Colonic mucosa (tissue), 4 donors: ENCODE measurements around the gene RAPGEF4. TPM values are rescaled to one million over a fixed set of nuclear protein-coding genes. Genes with fewer than 3 reads are reported as not detected.

ENCODE experiments used
- DNase-seq: peaks from one replicate; pipeline ENCODE4 v3.0.0-alpha.2; 2020
- H3K27ac ChIP-seq: fragments of 200-600 bp; one replicate; pipeline ENCODE4 v1.8.0; 2021
- H3K27me3 ChIP-seq: fragments of 200-600 bp; one replicate; pipeline ENCODE4 v1.8.0; 2021
- H3K36me3 ChIP-seq: fragments of 200-600 bp; one replicate; pipeline ENCODE4 v1.8.0; 2021
- H3K4me1 ChIP-seq: fragments of 200-600 bp; one replicate; pipeline ENCODE4 v1.8.0; 2021; ENCODE audit warnings: mild to moderate bottlenecking
- H3K4me3 ChIP-seq: fragments of 200-600 bp; one replicate; pipeline ENCODE4 v1.8.0; 2021
- H3K9ac ChIP-seq, 2 donors: one replicate each; pipeline ENCODE4 v1.7.0; 2013; ENCODE audit warnings: control low read depth in 2 of 2, low read depth in 2 of 2, low read length in 2 of 2
- H3K9me3 ChIP-seq: fragments of 200-600 bp; one replicate; pipeline ENCODE4 v1.8.0; 2021
- CTCF ChIP-seq: fragments of 200-600 bp; IDR thresholded peaks from one replicate; pipeline ENCODE4 v1.8.0; 2022; ENCODE audit warnings: antibody characterized with exemption, mild to moderate bottlenecking
- intact Hi-C: fragments of 100-400 bp; cut with DNase I; formaldehyde crosslinking; loops from one replicate; pipeline ENCODE4 v1.14.1; 2022
- total RNA-seq, 2 donors: library from RNA; stranded (reverse); fragmentation: NEBNext Ultra II Directional in 1 of 2; extraction: Animal tissue kit (Norgen Biotek cat#: 25700) in 1 of 2; gene quantifications; one replicate each; pipeline ENCODE4 v1.2.1, GENCODE V29; 2021
- donor health status: healthy.
- donor health status: DM: no; HTN: no; CAD: no.
- donor health status: DM: no; HTN: no; CAD: no.

RAPGEF4 gene
- total RNA-seq, 2 donors from 2014 or later = 1.3 to 1.5 TPM

- Histone ChIP-seq H3K9me3 (no peaks in the 10 kb centered on the region), H3K4me1 (no peaks in the 10 kb centered on the region), H3K27ac (no peak overlapping the region), H3K27me3 (no peaks in the 10 kb centered on the region), H3K4me3 (no peak overlapping the region), H3K36me3 (no peaks in the 10 kb centered on the region), H3K9ac (no peak overlapping the region)
- intact Hi-C loops = no loop called here
- TF ChIP-seq CTCF = no peak
- no peak for DNase-seq
These were observed 309.0 kb downstream of the RAPGEF4 start for GRCh38 chr2:173044686-173045085.

- intact Hi-C loops = no loop called here
- H3K27me3 ChIP-seq = no peaks in the 10 kb centered on the region
- TF ChIP-seq CTCF = no peak
- H3K27ac ChIP-seq = no peak overlapping the region
- no peak for DNase-seq
- no peaks in the 10 kb centered on the region for H3K4me1 ChIP-seq
- no peak overlapping the region for H3K9ac ChIP-seq
- H3K9me3 ChIP-seq = no peaks in the 10 kb centered on the region
- H3K36me3 ChIP-seq = no peaks in the 10 kb centered on the region
- no peak overlapping the region for H3K4me3 ChIP-seq
These were observed 309.5 kb downstream of the RAPGEF4 start for GRCh38 chr2:173045181-173045580.

GRCh38 chr2:173048522-173048896 lies 312.9 kb downstream of the RAPGEF4 start:
- no peak overlapping the region for H3K4me3 ChIP-seq
- no peak for DNase-seq
- no peaks in the 10 kb centered on the region for H3K36me3 ChIP-seq
- H3K4me1 ChIP-seq = no peaks in the 10 kb centered on the region
- no peak overlapping the region for H3K9ac ChIP-seq
- H3K27ac ChIP-seq = peak overlapping the region; percentile 39
- TF ChIP-seq CTCF = no peak
- intact Hi-C loops = no loop called here
- H3K9me3 ChIP-seq = no peaks in the 10 kb centered on the region
- no peaks in the 10 kb centered on the region for H3K27me3 ChIP-seq

- H3K4me3 ChIP-seq = no peak overlapping the region
- H3K9me3 ChIP-seq = no peaks in the 10 kb centered on the region
- TF ChIP-seq CTCF = no peak
- peak overlapping the region; percentile 39 for H3K27ac ChIP-seq
- no peaks in the 10 kb centered on the region for H3K27me3 ChIP-seq
- no peaks in the 10 kb centered on the region for H3K36me3 ChIP-seq
- no peak overlapping the region for H3K9ac ChIP-seq
- peak; percentile 58 for DNase-seq
- intact Hi-C loops = no loop called here
- no peaks in the 10 kb centered on the region for H3K4me1 ChIP-seq
These were observed 313.4 kb downstream of the RAPGEF4 start for GRCh38 chr2:173048897-173049661.

- Histone ChIP-seq H3K9me3 (no peaks in the 10 kb centered on the region), H3K27ac (peak overlapping the region; percentile 39), H3K27me3 (no peaks in the 10 kb centered on the region), H3K4me1 (no peaks in the 10 kb centered on the region), H3K36me3 (no peaks in the 10 kb centered on the region), H3K9ac (no peak overlapping the region), H3K4me3 (no peak overlapping the region)
- intact Hi-C loops = no loop called here
- no peak for TF ChIP-seq CTCF
- no peak for DNase-seq
These were observed 314.2 kb downstream of the RAPGEF4 start for GRCh38 chr2:173049831-173050230.
